ENCODE measurements around the gene MEGF10. TPM values are rescaled to one million over a fixed set of nuclear protein-coding genes. Genes with fewer than 3 reads are reported as not detected.

MEGF10 gene
- total RNA-seq, 1 donor from 2014 or later: 0.69 TPM

DNA sequence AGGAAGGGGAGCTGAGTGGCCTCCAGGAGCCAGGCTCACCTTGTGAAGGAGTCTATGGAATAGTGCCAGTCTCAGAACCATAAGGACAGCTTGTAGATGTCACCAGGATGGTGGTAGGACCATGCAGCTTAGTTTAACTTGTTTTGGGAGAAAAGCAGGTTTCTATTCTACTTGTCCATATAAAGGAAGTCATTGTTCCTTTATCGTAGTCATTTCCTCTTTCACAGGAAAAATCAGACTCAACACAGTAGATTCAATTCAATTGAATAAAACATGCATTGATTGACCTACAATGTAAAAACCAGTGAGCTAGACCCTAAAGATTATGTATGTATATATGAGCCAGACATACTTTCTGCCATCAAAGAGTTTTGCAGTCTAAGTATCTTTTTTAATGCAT is 53.3 kb downstream of the MEGF10 start:
- H3K27ac Mint-ChIP-seq (ENCODE audit: unreplicated experiment): no peak overlapping the region
- no peaks in the 10 kb centered on the region for H3K9me3 Mint-ChIP-seq (ENCODE audit: unreplicated experiment)
- no peaks in the 10 kb centered on the region for H3K27me3 Mint-ChIP-seq (ENCODE audit: unreplicated experiment)
- TF ChIP-seq, protein P1, sequence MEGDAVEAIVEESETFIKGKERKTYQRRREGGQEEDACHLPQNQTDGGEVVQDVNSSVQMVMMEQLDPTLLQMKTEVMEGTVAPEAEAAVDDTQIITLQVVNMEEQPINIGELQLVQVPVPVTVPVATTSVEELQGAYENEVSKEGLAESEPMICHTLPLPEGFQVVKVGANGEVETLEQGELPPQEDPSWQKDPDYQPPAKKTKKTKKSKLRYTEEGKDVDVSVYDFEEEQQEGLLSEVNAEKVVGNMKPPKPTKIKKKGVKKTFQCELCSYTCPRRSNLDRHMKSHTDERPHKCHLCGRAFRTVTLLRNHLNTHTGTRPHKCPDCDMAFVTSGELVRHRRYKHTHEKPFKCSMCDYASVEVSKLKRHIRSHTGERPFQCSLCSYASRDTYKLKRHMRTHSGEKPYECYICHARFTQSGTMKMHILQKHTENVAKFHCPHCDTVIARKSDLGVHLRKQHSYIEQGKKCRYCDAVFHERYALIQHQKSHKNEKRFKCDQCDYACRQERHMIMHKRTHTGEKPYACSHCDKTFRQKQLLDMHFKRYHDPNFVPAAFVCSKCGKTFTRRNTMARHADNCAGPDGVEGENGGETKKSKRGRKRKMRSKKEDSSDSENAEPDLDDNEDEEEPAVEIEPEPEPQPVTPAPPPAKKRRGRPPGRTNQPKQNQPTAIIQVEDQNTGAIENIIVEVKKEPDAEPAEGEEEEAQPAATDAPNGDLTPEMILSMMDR (IDR thresholded peaks at IDR 0.05; ENCODE audit: partially characterized antibody, unreplicated experiment): no peak
- H3K36me3 Mint-ChIP-seq (ENCODE audit: unreplicated experiment): no peaks in the 10 kb centered on the region
- no peak overlapping the region for H3K4me3 Mint-ChIP-seq (ENCODE audit: unreplicated experiment)
- no peaks in the 10 kb centered on the region for H3K4me1 Mint-ChIP-seq (ENCODE audit: low read depth, unreplicated experiment)
- no peak for DNase-seq

DNA sequence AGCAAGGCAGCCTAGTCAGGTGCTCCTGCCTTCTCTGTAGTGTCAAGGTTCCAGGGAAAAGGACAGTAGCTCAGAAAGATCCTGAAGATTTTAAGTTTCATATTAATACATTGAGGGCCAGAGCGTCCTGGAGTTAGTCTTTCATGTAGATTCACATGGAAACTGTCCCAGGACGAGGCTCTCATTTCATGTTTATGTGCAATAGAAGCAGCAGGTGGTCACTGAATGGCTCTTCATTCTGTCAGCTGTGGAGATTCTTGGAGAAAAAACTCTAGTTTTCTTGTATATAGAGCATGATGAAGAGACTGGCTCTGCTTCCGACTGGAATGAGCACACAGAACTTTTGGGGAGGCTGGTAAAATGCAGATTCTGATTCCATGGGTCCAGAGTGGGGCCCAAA is 54.3 kb downstream of the MEGF10 start:
- Mint-ChIP-seq H3K4me3 (ENCODE audit: unreplicated experiment) (no peak overlapping the region), H3K27ac (ENCODE audit: unreplicated experiment) (no peak overlapping the region), H3K27me3 (ENCODE audit: unreplicated experiment) (no peaks in the 10 kb centered on the region), H3K36me3 (ENCODE audit: unreplicated experiment) (no peaks in the 10 kb centered on the region), H3K9me3 (ENCODE audit: unreplicated experiment) (no peaks in the 10 kb centered on the region), H3K4me1 (ENCODE audit: low read depth, unreplicated experiment) (no peaks in the 10 kb centered on the region)
- DNase-seq: no peak
- TF ChIP-seq, protein P1 (IDR thresholded peaks at IDR 0.05; ENCODE audit: partially characterized antibody, unreplicated experiment): no peak

- Mint-ChIP-seq H3K27ac (ENCODE audit: unreplicated experiment) (no peak overlapping the region), H3K4me1 (ENCODE audit: low read depth, unreplicated experiment) (no peaks in the 10 kb centered on the region), H3K9me3 (ENCODE audit: unreplicated experiment) (no peaks in the 10 kb centered on the region), H3K36me3 (ENCODE audit: unreplicated experiment) (no peaks in the 10 kb centered on the region), H3K27me3 (ENCODE audit: unreplicated experiment) (no peaks in the 10 kb centered on the region), H3K4me3 (ENCODE audit: unreplicated experiment) (no peak overlapping the region)
- no peak for DNase-seq
- TF ChIP-seq, protein P1 (IDR thresholded peaks at IDR 0.05; ENCODE audit: partially characterized antibody, unreplicated experiment): no peak
Measured at GRCh38 chr5:127351418-127351817, 60.8 kb downstream of the MEGF10 start.

GRCh38 chr5:127352068-127352467 is 61.5 kb downstream of the MEGF10 start:
- no peak overlapping the region for H3K27ac Mint-ChIP-seq (ENCODE audit: unreplicated experiment)
- no peaks in the 10 kb centered on the region for H3K4me1 Mint-ChIP-seq (ENCODE audit: low read depth, unreplicated experiment)
- no peaks in the 10 kb centered on the region for H3K36me3 Mint-ChIP-seq (ENCODE audit: unreplicated experiment)
- H3K4me3 Mint-ChIP-seq (ENCODE audit: unreplicated experiment): no peak overlapping the region
- H3K27me3 Mint-ChIP-seq (ENCODE audit: unreplicated experiment): no peaks in the 10 kb centered on the region
- no peaks in the 10 kb centered on the region for H3K9me3 Mint-ChIP-seq (ENCODE audit: unreplicated experiment)
- TF ChIP-seq, protein P1 (IDR thresholded peaks at IDR 0.05; ENCODE audit: partially characterized antibody, unreplicated experiment): no peak
- DNase-seq: no peak

- Mint-ChIP-seq H3K36me3 (ENCODE audit: unreplicated experiment) (no peaks in the 10 kb centered on the region), H3K27ac (ENCODE audit: unreplicated experiment) (no peak overlapping the region), H3K4me3 (ENCODE audit: unreplicated experiment) (no peak overlapping the region), H3K4me1 (ENCODE audit: low read depth, unreplicated experiment) (no peaks in the 10 kb centered on the region), H3K27me3 (ENCODE audit: unreplicated experiment) (no peaks in the 10 kb centered on the region), H3K9me3 (ENCODE audit: unreplicated experiment) (no peaks in the 10 kb centered on the region)
- TF ChIP-seq, protein P1 (IDR thresholded peaks at IDR 0.05; ENCODE audit: partially characterized antibody, unreplicated experiment): no peak
- DNase-seq: no peak
Measured at GRCh38 chr5:127353327-127353726, 62.7 kb downstream of the MEGF10 start.

All from glutamatergic neuron (in vitro differentiated cells).